ENCODE data around the gene ABCC9.
"Not testable (repeated sequence)": the region's sequence is repeated elsewhere in the genome, so short reads cannot be mapped to it uniquely, and the experiment has no call there.

Gene ABCC9

GRCh38 chr12:21814327-21814726 is 126.9 kb downstream of the ABCC9 start:
- CTCF ChIA-PET: no interaction called here
- DNase-seq (ENCODE audit: extremely low spot score): no peak
- POLR2A ChIA-PET: no interaction called here
- no peak for TF ChIP-seq CTCF (IDR thresholded peaks at IDR 0.05; ENCODE audit: control extremely low read depth, extremely low read depth, low read depth, missing control alignments)

- DNase-seq (ENCODE audit: extremely low spot score): no peak
- POLR2A ChIA-PET: no interaction called here
- no peak for TF ChIP-seq CTCF (IDR thresholded peaks at IDR 0.05; ENCODE audit: control extremely low read depth, extremely low read depth, low read depth, missing control alignments)
Measured at GRCh38 chr12:21813751-21814150, 127.5 kb downstream of the ABCC9 start.

GRCh38 chr12:21813125-21813524 is 128.1 kb downstream of the ABCC9 start:
- no peak for DNase-seq (ENCODE audit: extremely low spot score)
- ChIA-PET CTCF (interaction anchor here (1.0 kb wide), 1 partner anchor 15 kb away, joined by 3 read pairs; no protein-coding TSS in a partner anchor), POLR2A (no interaction called here)
- no peak for TF ChIP-seq CTCF (IDR thresholded peaks at IDR 0.05; ENCODE audit: control extremely low read depth, extremely low read depth, low read depth, missing control alignments)

More at GRCh38 chr12:21813751-21814150, 127.5 kb downstream of the ABCC9 start:
- CTCF ChIA-PET: interaction anchor here (1.0 kb wide), 1 partner anchor 15 kb away, joined by 3 read pairs; no protein-coding TSS in a partner anchor

GRCh38 chr12:21812340-21812739 is 128.9 kb downstream of the ABCC9 start:
- POLR2A ChIA-PET; DNase-seq (ENCODE audit: extremely low spot score); CTCF ChIA-PET: not testable (repeated sequence)

GRCh38 chr12:21809100-21809499 is 132.1 kb downstream of the ABCC9 start:
- ChIA-PET CTCF (no interaction called here), POLR2A (no interaction called here)
- no peak for TF ChIP-seq CTCF (IDR thresholded peaks at IDR 0.05; ENCODE audit: control extremely low read depth, extremely low read depth, low read depth, missing control alignments)
- DNase-seq (ENCODE audit: extremely low spot score): no peak

- DNase-seq (ENCODE audit: extremely low spot score): no peak
- CTCF ChIA-PET: no interaction called here
- POLR2A ChIA-PET: no interaction called here
- no peak for TF ChIP-seq CTCF (IDR thresholded peaks at IDR 0.05; ENCODE audit: control extremely low read depth, extremely low read depth, low read depth, missing control alignments)
Measured at GRCh38 chr12:21806255-21806654, 135.0 kb downstream of the ABCC9 start.

- POLR2A ChIA-PET: no interaction called here
- TF ChIP-seq CTCF (IDR thresholded peaks at IDR 0.05; ENCODE audit: control extremely low read depth, extremely low read depth, low read depth, missing control alignments): no peak
- no peak for DNase-seq (ENCODE audit: extremely low spot score)
- CTCF ChIA-PET: no interaction called here
Measured at GRCh38 chr12:21801522-21802288, 139.5 kb downstream of the ABCC9 start.
